Heart right ventricle (tissue), 16 donors: ENCODE data around the gene TSPAN12. TPM values are rescaled to one million over a fixed set of nuclear protein-coding genes. Genes with fewer than 3 reads are reported as not detected.

Source experiments
- ATAC-seq, 8 donors: fragments of 200-7000 bp; cut with Tn5 transposase; one replicate each; pipeline ENCODE4 v1.9.1; 2020; ENCODE audit warnings: mild to moderate bottlenecking in 8 of 8, moderate library complexity in 8 of 8, moderate number of reproducible peaks in 1 of 8
- DNase-seq, 2 donors: peaks; one replicate each; pipeline ENCODE4 v3.0.0-alpha.2; 2020
- H3K27ac ChIP-seq, 10 donors: fragments of 200-600 bp; sonication (generic) in 2 of 10; one replicate each; pipeline versions ENCODE4 v1.5.0 to v1.8.0; 2020 to 2022; ENCODE audit warnings: mild to moderate bottlenecking in 3 of 10
- H3K27me3 ChIP-seq, 7 donors: fragments of 200-600 bp; one replicate each; pipeline ENCODE4 v1.8.0; 2021 to 2022; ENCODE audit warnings: mild to moderate bottlenecking in 2 of 7
- H3K36me3 ChIP-seq, 9 donors: fragments of 200-600 bp; sonication (generic) in 1 of 9; one replicate each; pipeline versions ENCODE4 v1.5.0 to v1.8.0; 2020 to 2022; ENCODE audit warnings: mild to moderate bottlenecking in 2 of 9
- H3K4me1 ChIP-seq, 9 donors: fragments of 200-600 bp; sonication (generic) in 1 of 9; one replicate each; pipeline versions ENCODE4 v1.5.0 to v1.8.0; 2020 to 2022; ENCODE audit warnings: mild to moderate bottlenecking in 4 of 9
- H3K4me3 ChIP-seq, 10 donors: fragments of 200-600 bp; sonication (generic) in 2 of 10; one replicate each; pipeline versions ENCODE4 v1.5.0 to v1.8.0; 2020 to 2022; ENCODE audit warnings: mild to moderate bottlenecking in 7 of 10, moderate library complexity in 2 of 10
- H3K9me3 ChIP-seq, 11 donors: fragments of 200-600 bp in 10 of 11; sonication (generic) in 2 of 11; one replicate each; pipeline versions ENCODE4 v1.5.0 to v1.8.0; 2013 to 2022; ENCODE audit warnings: mild to moderate bottlenecking in 2 of 11, control low read depth in 1 of 11, moderate library complexity in 1 of 11
- WGBS, 2 donors: extraction: QIAGEN DNeasy Blood & Tissue Kit; methylation state at CpG; one replicate each; pipeline ENCODE4 v1.1.7; 2013; ENCODE audit warnings: inconsistent platforms in 1 of 2; 5-methylcytosine and 5-hydroxymethylcytosine counted together
- intact Hi-C, 10 donors: fragments of 100-400 bp; cut with DNase I; formaldehyde crosslinking; loops; one replicate each; pipeline versions ENCODE4 v1.11.1 to v1.14.2; 2022
- polyA plus RNA-seq, 2 donors: library from polyadenylated mRNA; stranded (reverse); fragments of 200-250 nt; gene quantifications; one replicate each; pipeline ENCODE4 v1.2.3, GENCODE V29; 2013
- total RNA-seq, 10 donors: library from RNA; stranded (reverse); fragmentation: NEBNext Ultra II Directional in 3 of 10; extraction: Animal tissue kit (Norgen Biotek cat#: 25700) in 3 of 10; gene quantifications; one replicate each; pipeline versions ENCODE4 v1.2.1 to v1.2.4, GENCODE V29; 2021 to 2023
- TF ChIP-seq, protein P1 (sequence below), 9 donors: fragments of 200-600 bp; sonication (generic) in 2 of 9; IDR thresholded peaks; one replicate each; pipeline versions ENCODE4 v1.5.0 to v1.8.0; 2021 to 2022; ENCODE audit warnings: antibody characterized with exemption in 9 of 9, mild to moderate bottlenecking in 5 of 9, moderate library complexity in 1 of 9
- donor health status: Arrhythmogenic right ventricular cardiomyopathy.
- donor health status: ischemic (EF 13 %, LVEDD 7.1; RV severe dilation, severe dysfunction).
- donor health status: healthy with polysubstance abuse.
- donor health status: DM: no; HTN: yes; CAD: no.
- donor health status: DM: no; HTN: no; CAD: no.
- donor health status: ischemic (EF 25% LVEDD 6.9; RV normal size, moderate dysfunction).
- donor health status: ischemic (EF 25% LVEDD 5.7; RV mildly dilated, moderate dysfunction).
- donor health status: healthy.
- donor health status: DM: yes; HTN: yes; CAD: no.
- donor health status: Ischemic cardiomyopathy.
- donor health status: ischemic (EF 35%, LVEDD 5.7; RV mildly dilated, moderate dysfunction).
- donor health status: nonischemic (EF 11% LVEDD 7.7; RV severe dilation, severe dysfunction).
- donor health status: DM: yes; HTN: yes; CAD: no.
- donor health status: PGD.
- donor health status: ischemic (EF 29% LVEDD 5.4; RV normal size, mild dysfunction).
- donor health status: nonischemic (EF 23%, LVEDD 6.1; RV moderate dilation, normal function).

The TSPAN12 gene
- total and polyA plus RNA-seq, 12 donors, result 17.9 to 78.6 (median 60.4) TPM

DNA sequence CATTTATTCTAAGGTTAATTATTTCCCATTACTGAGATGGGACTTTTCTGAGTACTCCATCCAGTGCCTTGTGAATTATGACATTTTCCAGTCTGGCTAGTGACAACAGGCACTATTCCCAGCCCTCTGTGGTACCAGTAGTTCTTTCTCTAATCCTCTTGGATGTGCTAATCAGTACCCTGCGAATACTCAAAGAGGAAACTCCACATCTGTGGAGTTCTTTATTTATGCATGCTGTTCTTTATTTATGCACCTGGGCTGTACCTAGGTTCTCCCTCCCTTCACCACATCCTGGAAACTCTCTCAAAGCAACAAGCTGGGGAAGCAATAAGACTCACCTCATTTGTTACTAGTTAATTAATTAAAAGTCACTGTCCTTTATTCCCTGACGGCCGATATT lies 83.5 kb downstream of the TSPAN12 start:
- TF ChIP-seq, protein P1, sequence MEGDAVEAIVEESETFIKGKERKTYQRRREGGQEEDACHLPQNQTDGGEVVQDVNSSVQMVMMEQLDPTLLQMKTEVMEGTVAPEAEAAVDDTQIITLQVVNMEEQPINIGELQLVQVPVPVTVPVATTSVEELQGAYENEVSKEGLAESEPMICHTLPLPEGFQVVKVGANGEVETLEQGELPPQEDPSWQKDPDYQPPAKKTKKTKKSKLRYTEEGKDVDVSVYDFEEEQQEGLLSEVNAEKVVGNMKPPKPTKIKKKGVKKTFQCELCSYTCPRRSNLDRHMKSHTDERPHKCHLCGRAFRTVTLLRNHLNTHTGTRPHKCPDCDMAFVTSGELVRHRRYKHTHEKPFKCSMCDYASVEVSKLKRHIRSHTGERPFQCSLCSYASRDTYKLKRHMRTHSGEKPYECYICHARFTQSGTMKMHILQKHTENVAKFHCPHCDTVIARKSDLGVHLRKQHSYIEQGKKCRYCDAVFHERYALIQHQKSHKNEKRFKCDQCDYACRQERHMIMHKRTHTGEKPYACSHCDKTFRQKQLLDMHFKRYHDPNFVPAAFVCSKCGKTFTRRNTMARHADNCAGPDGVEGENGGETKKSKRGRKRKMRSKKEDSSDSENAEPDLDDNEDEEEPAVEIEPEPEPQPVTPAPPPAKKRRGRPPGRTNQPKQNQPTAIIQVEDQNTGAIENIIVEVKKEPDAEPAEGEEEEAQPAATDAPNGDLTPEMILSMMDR (IDR thresholded peaks at IDR 0.05), result no peak
- Histone ChIP-seq H3K9me3 (no peaks in the 10 kb centered on the region), H3K36me3 (no peaks in the 10 kb centered on the region), H3K4me3 (no peak overlapping the region), H3K4me1 (no peaks in the 10 kb centered on the region), H3K27ac (no peak overlapping the region), H3K27me3 (no peaks in the 10 kb centered on the region)
- 65 to 76% methylated on average over 3 of the region's 3 CpGs for WGBS, 2 donors
- intact Hi-C loops, result no loop called here
- peak in 1 of 8 donors; percentile 47 for ATAC-seq
- DNase-seq, result no peak

DNA sequence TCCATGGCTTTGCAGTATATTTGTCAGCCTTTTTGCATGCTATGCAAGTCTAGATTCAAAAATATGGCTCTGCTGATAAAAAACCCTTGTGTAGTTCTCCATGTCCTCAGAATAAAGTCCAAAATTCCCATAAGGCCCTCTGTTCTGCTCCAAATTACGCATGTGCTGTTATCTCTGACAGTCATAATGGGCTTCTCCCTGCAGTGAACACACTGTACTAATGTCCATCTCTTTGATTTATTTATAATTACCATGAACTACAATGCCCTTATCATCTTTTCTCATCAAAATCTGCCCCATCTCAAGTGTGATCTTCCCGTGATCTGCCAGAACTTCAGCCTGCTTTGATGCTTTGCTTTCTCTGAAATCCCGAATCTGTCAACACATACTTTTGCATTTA lies 87.7 kb downstream of the TSPAN12 start:
- intact Hi-C loops, result no loop called here
- H3K36me3 ChIP-seq, result no peaks in the 10 kb centered on the region
- H3K9me3 ChIP-seq, result no peaks in the 10 kb centered on the region
- DNase-seq (no peak), ATAC-seq (peak in 1 of 8 donors; percentile 65)
- H3K4me3 ChIP-seq, result no peak overlapping the region
- H3K27ac ChIP-seq, result no peak overlapping the region
- H3K27me3 ChIP-seq, result no peaks in the 10 kb centered on the region
- WGBS, 2 donors, result 76 to 86% methylated on average over 3 of the region's 3 CpGs
- no peaks in the 10 kb centered on the region for H3K4me1 ChIP-seq
- TF ChIP-seq, protein P1 (IDR thresholded peaks at IDR 0.05), result no peak

DNA sequence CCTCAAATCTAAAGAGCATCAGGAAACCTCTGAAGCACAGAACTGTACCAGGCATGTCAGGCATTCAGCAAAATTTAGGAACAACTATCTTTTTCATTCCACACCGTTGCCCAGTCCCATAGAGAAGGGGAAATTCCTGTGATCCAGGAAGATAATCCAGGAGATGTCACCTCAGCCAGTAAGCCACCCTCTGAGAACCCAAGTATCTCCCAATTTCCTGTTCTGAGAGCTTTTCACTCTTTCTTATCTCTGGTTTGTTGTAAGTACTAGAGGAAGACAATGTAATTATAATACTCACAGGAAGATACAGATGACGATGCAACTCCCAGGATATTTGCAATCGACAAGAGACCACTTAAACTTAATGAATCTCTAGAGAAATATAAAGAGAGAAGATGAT lies 97.1 kb downstream of the TSPAN12 start:
- ATAC-seq, result no peak
- no peak for DNase-seq
- TF ChIP-seq, protein P1 (IDR thresholded peaks at IDR 0.05), result no peak
- Histone ChIP-seq H3K9me3 (no peaks in the 10 kb centered on the region), H3K4me1 (no peaks in the 10 kb centered on the region), H3K4me3 (no peak overlapping the region), H3K36me3 (no peaks in the 10 kb centered on the region), H3K27ac (no peak overlapping the region), H3K27me3 (peaks cover 0 to 4% (median 0%) of the 10 kb centered on the region in 7 donors)
- intact Hi-C loops, result no loop called here
- WGBS, 2 donors, result 31 to 41% methylated on average over 3 of the region's 3 CpGs

- Histone ChIP-seq H3K27ac (no peak overlapping the region), H3K4me3 (no peak overlapping the region), H3K4me1 (no peaks in the 10 kb centered on the region), H3K9me3 (no peaks in the 10 kb centered on the region), H3K27me3 (peaks cover 0 to 4% (median 0%) of the 10 kb centered on the region in 7 donors), H3K36me3 (no peaks in the 10 kb centered on the region)
- no peak for DNase-seq
- intact Hi-C loops, result no loop called here
- ATAC-seq, result no peak
- WGBS, 2 donors, result 82 to 84% methylated on average over 2 of the region's 2 CpGs
- TF ChIP-seq, protein P1 (IDR thresholded peaks at IDR 0.05), result no peak
Observed at GRCh38 chr7:120760050-120760449, 97.9 kb downstream of the TSPAN12 start.
